ENCODE results near the gene INSR. TPM values are rescaled to one million over a fixed set of nuclear protein-coding genes. Genes with fewer than 3 reads are reported as not detected.

INSR gene
- total RNA-seq, 1 experiment from 2014 or later, result 2.5 TPM

GRCh38 chr19:7142771-7143170 lies 151.4 kb downstream of the INSR start:
- DNase-seq (ENCODE audit: low read depth, low spot score), result no peak
- CTCF ChIA-PET, result no interaction called here
- in situ Hi-C loops (cut with HindIII; ENCODE audit: low pct_unique_long_range_greater_than_20kb, low sequenced_read_pairs), result no loop called here

GRCh38 chr19:7140137-7140536 lies 154.1 kb downstream of the INSR start:
- ATAC-seq, result no peak
- no peak overlapping the region for H3K27ac ChIP-seq (ENCODE audit: low read length)
- no peak for DNase-seq (ENCODE audit: low read depth, low spot score)
- no peaks in the 10 kb centered on the region for H3K36me3 ChIP-seq (ENCODE audit: control insufficient read depth, insufficient read depth, low read length)
- POLR2A ChIA-PET, result no interaction called here
- CTCF ChIA-PET, result no interaction called here
- H3K4me3 ChIP-seq (ENCODE audit: low read depth in 2 of 2, low read length in 2 of 2), result no peak overlapping the region
- no peaks in the 10 kb centered on the region; the same call in 1 of the 2 replicates for H3K4me1 ChIP-seq (ENCODE audit: control insufficient read depth, insufficient read depth, low read length)
- in situ Hi-C loops (cut with HindIII; ENCODE audit: low pct_unique_long_range_greater_than_20kb, low sequenced_read_pairs), result no loop called here
- no TSS peak for BruUV-seq (replicated peaks)
- H3K9me3 ChIP-seq (ENCODE audit: control insufficient read depth, insufficient read depth, low read depth, low read length), result no peaks in the 10 kb centered on the region
- intact Hi-C loops (cut with micrococcal nuclease; ENCODE audit: unreplicated experiment), result no loop called here
- TF ChIP-seq REST (IDR thresholded peaks at IDR 0.05; ENCODE audit: insufficient read depth in 1 of 2, low read depth in 2 of 2, low read length in 1 of 2) (no peak), SIN3A (IDR thresholded peaks at IDR 0.05; ENCODE audit: borderline replicate concordance, insufficient read depth, low read depth, low read length) (no peak), CTCF (IDR thresholded peaks at IDR 0.05) (no peak), POLR2AphosphoS5 (IDR thresholded peaks at IDR 0.05; ENCODE audit: low read depth, low read length) (no peak), TCF7L2 (IDR thresholded peaks at IDR 0.05; ENCODE audit: low read depth, low read length) (no peak)
- no peaks in the 10 kb centered on the region for H3K27me3 ChIP-seq (ENCODE audit: control insufficient read depth, insufficient read depth, low read length)

More at GRCh38 chr19:7142771-7143170, 151.4 kb downstream of the INSR start:
- intact Hi-C loops (cut with micrococcal nuclease; ENCODE audit: unreplicated experiment), result no loop called here
- POLR2A ChIA-PET, result no interaction called here
- no peaks in the 10 kb centered on the region for H3K27me3 ChIP-seq (ENCODE audit: control insufficient read depth, insufficient read depth, low read length)
- no peak for ATAC-seq
- no peaks in the 10 kb centered on the region for H3K36me3 ChIP-seq (ENCODE audit: control insufficient read depth, insufficient read depth, low read length)
- no peak overlapping the region for H3K27ac ChIP-seq (ENCODE audit: low read length)
- H3K4me3 ChIP-seq (ENCODE audit: low read depth in 2 of 2, low read length in 2 of 2), result no peak overlapping the region
- no peaks in the 10 kb centered on the region for H3K9me3 ChIP-seq (ENCODE audit: control insufficient read depth, insufficient read depth, low read depth, low read length)
- no TSS peak for BruUV-seq (replicated peaks)
- TF ChIP-seq CTCF (IDR thresholded peaks at IDR 0.05), result no peak
- no peak for TF ChIP-seq POLR2AphosphoS5 (IDR thresholded peaks at IDR 0.05; ENCODE audit: low read depth, low read length)
- H3K4me1 ChIP-seq (ENCODE audit: control insufficient read depth, insufficient read depth, low read length), result no peaks in the 10 kb centered on the region

GRCh38 chr19:7139095-7139494 lies 155.1 kb downstream of the INSR start:
- Histone ChIP-seq H3K4me3 (ENCODE audit: low read depth in 2 of 2, low read length in 2 of 2) (no peak overlapping the region), H3K4me1 (ENCODE audit: control insufficient read depth, insufficient read depth, low read length) (no peaks in the 10 kb centered on the region; the same call in 1 of the 2 replicates), H3K9me3 (ENCODE audit: control insufficient read depth, insufficient read depth, low read depth, low read length) (no peaks in the 10 kb centered on the region), H3K27ac (ENCODE audit: low read length) (no peak overlapping the region), H3K36me3 (ENCODE audit: control insufficient read depth, insufficient read depth, low read length) (no peaks in the 10 kb centered on the region), H3K27me3 (ENCODE audit: control insufficient read depth, insufficient read depth, low read length) (no peaks in the 10 kb centered on the region)
- no peak for DNase-seq (ENCODE audit: low read depth, low spot score)
- CTCF ChIA-PET, result no interaction called here
- in situ Hi-C loops (cut with HindIII; ENCODE audit: low pct_unique_long_range_greater_than_20kb, low sequenced_read_pairs) (no loop called here), intact Hi-C loops (cut with micrococcal nuclease; ENCODE audit: unreplicated experiment) (no loop called here)
- POLR2A ChIA-PET, result no interaction called here
- no peak for TF ChIP-seq SIN3A (IDR thresholded peaks at IDR 0.05; ENCODE audit: borderline replicate concordance, insufficient read depth, low read depth, low read length)
- TF ChIP-seq TCF7L2 (IDR thresholded peaks at IDR 0.05; ENCODE audit: low read depth, low read length), result no peak
- TF ChIP-seq CTCF (IDR thresholded peaks at IDR 0.05), result no peak
- TF ChIP-seq POLR2AphosphoS5 (IDR thresholded peaks at IDR 0.05; ENCODE audit: low read depth, low read length), result no peak
- TF ChIP-seq REST (IDR thresholded peaks at IDR 0.05; ENCODE audit: insufficient read depth in 1 of 2, low read depth in 2 of 2, low read length in 1 of 2), result no peak
- no peak for ATAC-seq
- no TSS peak for BruUV-seq (replicated peaks)

Data from Panc1 (cell line).